HL-60/S4 (cell line): ENCODE data around the gene OR52E5.

Experiments
- in situ Hi-C: fragments of 300-500 bp; cut with MboI; formaldehyde crosslinking; loops from 2 replicates; pipeline ENCODE4 v1.14.3; 2022; ENCODE audit warnings: low sequenced_read_pairs

Gene OR52E5

DNA sequence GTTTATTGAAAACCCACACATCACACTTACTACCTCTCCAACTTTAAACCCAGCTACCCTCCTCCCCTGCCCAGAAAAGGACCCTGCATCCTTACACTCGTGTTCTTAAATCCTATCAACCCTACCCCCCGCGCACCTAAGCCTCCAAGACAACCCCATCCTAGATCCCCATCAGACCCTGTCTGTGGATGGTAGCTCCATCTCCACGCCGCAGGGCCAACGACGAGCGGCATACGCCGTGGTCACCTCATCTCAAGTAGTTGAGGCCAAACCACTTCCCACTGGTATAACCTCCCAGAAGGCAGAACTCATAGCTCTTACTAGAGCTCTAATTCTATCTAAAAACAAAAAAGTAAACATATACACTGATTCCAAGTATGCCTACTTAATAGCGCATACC is 39.7 kb downstream of the OR52E5 start:
- in situ Hi-C loops = no loop called here

- in situ Hi-C loops = no loop called here
These were observed 40.1 kb downstream of the OR52E5 start for GRCh38 chr11:5933116-5933515.

DNA sequence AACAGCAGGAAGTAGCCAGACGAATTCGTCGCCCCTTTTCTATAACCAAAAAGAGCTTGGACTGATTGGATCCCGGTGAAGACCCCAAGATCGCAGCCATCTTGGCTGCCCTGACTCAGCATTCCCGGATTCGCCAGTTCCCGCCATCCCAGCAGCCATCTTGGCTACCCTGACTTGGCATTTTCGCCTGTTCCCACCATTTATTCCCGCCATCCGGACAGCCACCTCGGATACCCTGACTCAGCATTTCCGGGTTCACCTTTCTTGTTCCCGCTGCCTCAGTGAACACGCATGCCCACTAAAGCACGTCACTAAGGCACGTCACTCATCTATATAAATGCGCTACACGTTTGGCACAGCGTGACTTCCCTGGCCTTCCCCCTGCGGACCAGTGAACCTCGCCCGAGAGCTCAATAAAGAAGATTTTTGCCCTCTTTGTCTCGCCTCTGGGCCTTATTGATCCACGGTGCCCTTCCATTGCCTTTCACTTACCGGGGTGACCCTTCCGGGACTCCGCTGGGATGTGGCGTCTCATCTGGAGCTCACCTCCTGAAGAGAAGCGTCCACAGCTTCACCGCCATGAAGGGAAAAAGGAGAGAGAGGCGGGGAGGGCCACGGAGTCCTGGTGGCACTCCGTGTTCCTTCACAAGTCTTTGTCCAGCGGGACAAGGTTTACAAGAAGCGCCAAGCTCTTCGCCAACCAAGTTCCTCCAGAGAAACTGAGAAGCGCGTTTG is 45.0 kb downstream of the OR52E5 start:
- in situ Hi-C loops = no loop called here

DNA sequence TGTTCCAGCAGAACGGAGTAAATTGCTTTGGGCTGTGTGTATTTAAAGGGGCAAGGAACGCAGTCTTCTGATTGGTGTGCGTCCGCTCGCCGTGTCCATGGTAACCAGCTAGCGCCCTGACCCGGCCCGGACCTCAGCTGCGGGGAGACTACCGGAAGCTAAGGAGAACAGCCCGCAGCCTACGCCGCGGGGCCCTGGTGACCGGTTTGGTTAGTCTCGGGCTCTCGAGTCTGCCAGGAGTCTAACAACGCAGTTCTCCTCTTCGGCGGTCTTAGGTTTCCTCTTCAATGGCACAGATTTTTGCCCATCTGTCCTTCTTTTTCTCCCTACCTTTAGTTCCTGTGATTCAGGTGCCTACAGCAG is 45.6 kb downstream of the OR52E5 start:
- in situ Hi-C loops = no loop called here

DNA sequence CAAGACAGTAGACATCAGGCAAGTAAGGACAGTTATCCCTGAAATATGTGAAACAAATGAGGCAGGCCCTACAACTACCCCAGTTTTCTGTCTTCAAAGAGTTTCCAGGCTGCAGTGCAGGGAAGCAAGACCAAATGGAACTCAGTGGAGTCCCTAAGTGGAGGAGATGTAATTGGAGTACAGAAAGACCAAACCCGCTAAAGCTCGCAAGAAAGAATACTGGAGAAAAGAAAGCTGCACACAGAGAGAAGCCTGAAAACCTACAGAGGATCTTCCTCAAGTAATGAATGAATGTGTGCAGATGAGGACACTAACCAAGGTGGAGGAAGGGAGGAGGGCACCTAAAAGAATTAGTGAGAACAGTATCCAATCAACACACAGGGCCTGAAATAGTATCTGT is 47.7 kb downstream of the OR52E5 start:
- in situ Hi-C loops = no loop called here

DNA sequence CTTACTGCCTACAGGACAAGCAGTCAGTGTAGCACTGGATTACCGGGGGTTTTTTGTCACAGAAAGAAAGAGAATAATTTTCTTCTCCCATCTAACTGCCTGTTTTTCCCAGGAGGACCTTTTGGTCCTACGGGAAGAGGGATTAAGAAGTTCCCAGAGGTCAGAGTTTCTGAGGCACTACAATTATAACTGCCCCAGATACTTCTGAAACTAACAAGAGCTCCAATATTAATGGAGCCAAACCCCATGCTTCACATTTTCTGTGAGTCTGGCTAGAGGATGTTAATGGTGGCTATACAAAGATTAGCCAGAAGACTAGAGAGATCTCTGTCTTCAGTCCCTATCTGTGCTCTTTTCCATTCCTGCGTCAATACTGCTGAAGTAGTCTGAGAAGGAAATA is 48.9 kb downstream of the OR52E5 start, which contains the start of gene OR56A3:
TSS of gene OR56A3 (plus strand) at position 301 of the 400 bp plus-strand sequence. CDS start 5,096 bp downstream, outside the sequence.
- in situ Hi-C loops = no loop called here
